Measurements from ENCODE around the gene COL5A2.

Gene COL5A2

GRCh38 chr2:189179570-189179950 is at the start of gene COL5A2:
Gene COL5A2, minus strand, starts transcription at chr2:189179761. Its CDS starts 157 bp downstream, at chr2:189179604.
- DNase-seq (ENCODE audit: low read depth): no peak

GRCh38 chr2:189226017-189226416 is 46.5 kb upstream of the COL5A2 start:
- DNase-seq (ENCODE audit: low read depth): no peak

- DNase-seq (ENCODE audit: low read depth): no peak
These were observed 45.5 kb upstream of the COL5A2 start for GRCh38 chr2:189225032-189225431.

GRCh38 chr2:189222468-189223105 is 43.0 kb upstream of the COL5A2 start:
- no peak for DNase-seq (ENCODE audit: low read depth)

- no peak for DNase-seq (ENCODE audit: low read depth)
These were observed 42.4 kb upstream of the COL5A2 start for GRCh38 chr2:189221811-189222467.

GRCh38 chr2:189218236-189218635 is 38.7 kb upstream of the COL5A2 start:
- DNase-seq (ENCODE audit: low read depth): no peak

- DNase-seq (ENCODE audit: low read depth): no peak
These were observed 38.0 kb upstream of the COL5A2 start for GRCh38 chr2:189217541-189217940.

- DNase-seq (ENCODE audit: low read depth): no peak
These were observed 37.5 kb upstream of the COL5A2 start for GRCh38 chr2:189217051-189217450.

- no peak for DNase-seq (ENCODE audit: low read depth)
These were observed 34.9 kb upstream of the COL5A2 start for GRCh38 chr2:189214484-189214883.

- DNase-seq (ENCODE audit: low read depth): no peak
These were observed 33.7 kb upstream of the COL5A2 start for GRCh38 chr2:189213250-189213649.

- no peak for DNase-seq (ENCODE audit: low read depth)
These were observed 30.9 kb upstream of the COL5A2 start for GRCh38 chr2:189210250-189211087.

- DNase-seq (ENCODE audit: low read depth): no peak
These were observed 28.7 kb upstream of the COL5A2 start for GRCh38 chr2:189208254-189208653.

- DNase-seq (ENCODE audit: low read depth): no peak
These were observed 24.9 kb upstream of the COL5A2 start for GRCh38 chr2:189204322-189204941.

- DNase-seq (ENCODE audit: low read depth): no peak
These were observed 23.7 kb upstream of the COL5A2 start for GRCh38 chr2:189203177-189203799.

- DNase-seq (ENCODE audit: low read depth): no peak
These were observed 20.2 kb upstream of the COL5A2 start for GRCh38 chr2:189199797-189200196.

GRCh38 chr2:189192766-189193165 is 13.2 kb upstream of the COL5A2 start:
- no peak for DNase-seq (ENCODE audit: low read depth)

- no peak for DNase-seq (ENCODE audit: low read depth)
These were observed 12.2 kb upstream of the COL5A2 start for GRCh38 chr2:189191766-189192165.

- DNase-seq (ENCODE audit: low read depth): no peak
These were observed 11.1 kb upstream of the COL5A2 start for GRCh38 chr2:189190685-189191084.

GRCh38 chr2:189188115-189188805 is 8.7 kb upstream of the COL5A2 start:
- DNase-seq (ENCODE audit: low read depth): no peak

- no peak for DNase-seq (ENCODE audit: low read depth)
These were observed 3.6 kb upstream of the COL5A2 start for GRCh38 chr2:189183170-189183569.

GRCh38 chr2:189181706-189182105 is 2.1 kb upstream of the COL5A2 start:
- no peak for DNase-seq (ENCODE audit: low read depth)
